HG02623 (cell line): Measurements from ENCODE around the gene LSR.

Source experiments
- ATAC-seq: cut with Tn5 transposase; IDR thresholded peaks from one replicate; pipeline ENCODE4 v1.9.1; 2021; ENCODE audit warnings: moderate library complexity; ENCODE audit not compliant: unreplicated experiment

LSR gene

GRCh38 chr19:35241417-35241816 lies 7.4 kb upstream of the LSR start:
- no peak for ATAC-seq

- ATAC-seq, result no peak
Measured at GRCh38 chr19:35246466-35247092, 2.2 kb upstream of the LSR start.

- no peak for ATAC-seq
Measured at GRCh38 chr19:35247526-35248309, 1.1 kb upstream of the LSR start.

- no peak for ATAC-seq
Measured at GRCh38 chr19:35249146-35249847, 495 bp downstream of the LSR start.

- no peak for ATAC-seq
Measured at GRCh38 chr19:35249848-35250711, 1.3 kb downstream of the LSR start.

- ATAC-seq, result no peak
Measured at GRCh38 chr19:35251456-35251855, 2.7 kb downstream of the LSR start.

GRCh38 chr19:35253316-35254286 lies 4.8 kb downstream of the LSR start:
- no peak for ATAC-seq

- no peak for ATAC-seq
Measured at GRCh38 chr19:35254341-35255297, 5.8 kb downstream of the LSR start.

- ATAC-seq, result no peak
Measured at GRCh38 chr19:35256566-35256965, 7.8 kb downstream of the LSR start.

GRCh38 chr19:35257113-35257461 lies 8.3 kb downstream of the LSR start:
- ATAC-seq, result no peak

GRCh38 chr19:35260694-35261304 lies 12.0 kb downstream of the LSR start:
- ATAC-seq, result no peak

GRCh38 chr19:35261356-35262100 lies 12.7 kb downstream of the LSR start:
- ATAC-seq, result no peak

- ATAC-seq, result no peak
Measured at GRCh38 chr19:35262101-35262761, 13.4 kb downstream of the LSR start.

- no peak for ATAC-seq
Measured at GRCh38 chr19:35264268-35265125, 15.7 kb downstream of the LSR start.

GRCh38 chr19:35265126-35265899 lies 16.5 kb downstream of the LSR start:
- no peak for ATAC-seq
